PC-3 (cell line): ENCODE results near the gene TANGO2. TPM values are rescaled to one million over a fixed set of nuclear protein-coding genes. Genes with fewer than 3 reads are reported as not detected.

ENCODE experiments used
- ATAC-seq: fragments of 200-7000 bp; cut with Tn5 transposase; 2 replicates; pipeline ENCODE4 v1.9.1; 2020; ENCODE audit warnings: mild to moderate bottlenecking, moderate library complexity
- BruUV-seq: library from RNA; stranded (reverse); fragments of 400-500 nt; replicated peaks from 2 replicates; lab custom pipeline; 2021; lab: Mats Ljungman, UMichigan
- CTCF ChIA-PET: fragments of 300-600 bp; sonication (Branson Sonifier 250); formaldehyde crosslinking; loops from one replicate; lab custom pipeline; 2022; ENCODE audit warnings: antibody characterized with exemption; lab: Charles Lee
- POLR2A ChIA-PET: fragments of 300-600 bp; sonication (Branson Sonifier 250); formaldehyde crosslinking; loops from one replicate; lab custom pipeline; 2022; ENCODE audit warnings: antibody characterized with exemption; ENCODE audit not compliant: unreplicated experiment; lab: Charles Lee
- DNase-seq: peaks from one replicate; pipeline ENCODE4 v3.0.0-alpha.2; 2015
- H2AFZ ChIP-seq: fragments of 300-600 bp; sonication (generic); 2 replicates; pipeline ENCODE4 v1.6.0; 2016; ENCODE audit warnings: antibody characterized with exemption, low read length
- H3F3A ChIP-seq: fragments of 300-600 bp; sonication (generic); one replicate; pipeline ENCODE4 v1.6.0; 2017; ENCODE audit warnings: antibody characterized with exemption, low read length, control low read depth, mild to moderate bottlenecking; ENCODE audit not compliant: unreplicated experiment
- H3K27ac ChIP-seq: fragments of 300-600 bp; sonication (generic); 2 replicates; pipeline ENCODE4 v1.5.1; 2016; ENCODE audit warnings: mild to moderate bottlenecking, low read length
- H3K27me3 ChIP-seq: fragments of 300-600 bp; sonication (generic); 2 replicates; pipeline ENCODE4 v1.6.1; 2016; ENCODE audit warnings: low read length, mixed read lengths
- H3K36me3 ChIP-seq: fragments of 300-600 bp; sonication (generic); 2 replicates; pipeline ENCODE4 v1.6.1; 2016; ENCODE audit warnings: low read depth, mixed run types, low read length, mixed read lengths
- H3K4me1 ChIP-seq: fragments of 300-600 bp; sonication (generic); 2 replicates; pipeline ENCODE4 v1.5.1; 2016; ENCODE audit warnings: low read length; ENCODE audit not compliant: insufficient read depth
- H3K4me2 ChIP-seq: fragments of 300-600 bp; sonication (generic); 2 replicates; pipeline ENCODE4 v1.6.0; 2016; ENCODE audit warnings: low read length
- H3K4me3 ChIP-seq: fragments of 300-600 bp; sonication (generic); 2 replicates; pipeline ENCODE4 v1.5.1; 2016; ENCODE audit warnings: mild to moderate bottlenecking, low read length, mixed read lengths
- H3K79me2 ChIP-seq: fragments of 300-600 bp; sonication (generic); 2 replicates; pipeline ENCODE4 v1.6.1; 2017; ENCODE audit warnings: low read length, mixed read lengths
- H3K9ac ChIP-seq: fragments of 300-600 bp; sonication (generic); 2 replicates; pipeline ENCODE4 v1.6.0; 2016; ENCODE audit warnings: mild to moderate bottlenecking, low read length
- H3K9me2 ChIP-seq: fragments of 300-600 bp; sonication (generic); replicated peaks from 2 replicates; pipeline ENCODE4 v1.6.1; 2016; ENCODE audit warnings: mixed run types, low read length, mixed read lengths
- H3K9me3 ChIP-seq: fragments of 300-600 bp; sonication (generic); 2 replicates; pipeline ENCODE4 v1.6.1; 2016; ENCODE audit warnings: low read length, mixed read lengths
- H4K20me1 ChIP-seq: fragments of 300-600 bp; sonication (generic); 2 replicates; pipeline ENCODE4 v1.6.1; 2016; ENCODE audit warnings: low read length, mixed read lengths
- CTCF ChIP-seq: fragments of 300-600 bp; sonication (generic); conservative IDR thresholded peaks from 2 replicates; pipeline ENCODE4 v1.5.1; 2017; ENCODE audit warnings: antibody characterized with exemption, low read depth, mild to moderate bottlenecking, low read length
- EZH2 ChIP-seq: fragments of 300-600 bp; sonication (generic); IDR thresholded peaks from one replicate; pipeline ENCODE4 v1.6.1; 2017; ENCODE audit warnings: antibody characterized with exemption, mild to moderate bottlenecking, low read length; ENCODE audit not compliant: unreplicated experiment
- EZH2phosphoT487 ChIP-seq: fragments of 300-600 bp; sonication (generic); IDR thresholded peaks from 2 replicates; pipeline ENCODE4 v1.6.1; 2018; ENCODE audit warnings: mild to moderate bottlenecking, antibody characterized with exemption, low read length, borderline replicate concordance
- intact Hi-C: fragments of 100-400 bp; cut with micrococcal nuclease; formaldehyde crosslinking; loops from 2 replicates; pipeline ENCODE4 v1.9.0; 2023
- total RNA-seq: library from RNA; depleted of rRNA; stranded (reverse); fragments of >200 nt; gene quantifications from 2 replicates; pipeline ENCODE4 v1.2.3, GENCODE V29; 2014

Gene TANGO2
- total RNA-seq, 1 experiment from 2014 or later: 23.5 TPM

- Histone ChIP-seq H3K9me2 (no peaks in the 10 kb centered on the region), H3K9me3 (no peaks in the 10 kb centered on the region), H3K27ac (no peak overlapping the region), H3F3A (no peaks in the 10 kb centered on the region), H3K27me3 (no peaks in the 10 kb centered on the region), H3K36me3 (peaks cover 72% of the 10 kb centered on the region), H3K4me1 (no peaks in the 10 kb centered on the region), H2AFZ (no peak overlapping the region), H4K20me1 (peaks cover 7% of the 10 kb centered on the region; the same call in 1 of the 2 replicates), H3K4me2 (no peak overlapping the region), H3K79me2 (0 out of 2 replicates have a peak, but pooled peaks cover 10% of the 10 kb centered on the region), H3K9ac (no peak overlapping the region), H3K4me3 (no peak overlapping the region)
- BruUV-seq: no TSS peak
- ChIA-PET POLR2A (no interaction called here), CTCF (no interaction called here)
- DNase-seq: no peak
- TF ChIP-seq EZH2phosphoT487: no peak
- TF ChIP-seq EZH2: no peak
- no peak for TF ChIP-seq CTCF
- intact Hi-C loops: no loop called here
- ATAC-seq: no peak
Observed at GRCh38 chr22:20096574-20097420, 75.9 kb downstream of the TANGO2 start.

- Histone ChIP-seq H3F3A (no peaks in the 10 kb centered on the region), H3K27me3 (no peaks in the 10 kb centered on the region), H3K4me1 (no peaks in the 10 kb centered on the region), H4K20me1 (peaks cover 7% of the 10 kb centered on the region; the same call in 1 of the 2 replicates), H2AFZ (no peak overlapping the region), H3K9me2 (no peaks in the 10 kb centered on the region), H3K9me3 (no peaks in the 10 kb centered on the region), H3K36me3 (peaks cover 60% of the 10 kb centered on the region), H3K79me2 (peaks cover 20% of the 10 kb centered on the region), H3K9ac (no peak overlapping the region), H3K27ac (no peak overlapping the region), H3K4me2 (no peak overlapping the region), H3K4me3 (no peak overlapping the region)
- BruUV-seq: no TSS peak
- TF ChIP-seq EZH2: no peak
- TF ChIP-seq CTCF: no peak
- no peak for TF ChIP-seq EZH2phosphoT487
- no peak for DNase-seq
- intact Hi-C loops: no loop called here
- ChIA-PET CTCF (no interaction called here), POLR2A (no interaction called here)
- ATAC-seq: no peak
Observed at GRCh38 chr22:20099099-20099711, 78.3 kb downstream of the TANGO2 start.
